G401.6 (cell line): ENCODE measurements around the gene ZNRD2.

Experiments
- FAIRE-seq: peaks from 2 replicates; lab custom pipeline; 2012; peaks lifted over from hg19 to GRCh38; lab: Jason Lieb, UNC

The ZNRD2 gene

GRCh38 chr11:65538232-65538914, 31.9 kb upstream of the ZNRD2 start:
- no peak for FAIRE-seq

GRCh38 chr11:65538915-65539743, 31.1 kb upstream of the ZNRD2 start:
- FAIRE-seq, result no peak

GRCh38 chr11:65539744-65540289, 30.5 kb upstream of the ZNRD2 start:
- FAIRE-seq, result no peak

GRCh38 chr11:65540290-65541092, 29.8 kb upstream of the ZNRD2 start:
- no peak for FAIRE-seq

- no peak for FAIRE-seq
Measured at GRCh38 chr11:65541093-65541982, 28.9 kb upstream of the ZNRD2 start.

- FAIRE-seq, result no peak
Measured at GRCh38 chr11:65542738-65543390, 27.4 kb upstream of the ZNRD2 start.

- no peak for FAIRE-seq
Measured at GRCh38 chr11:65545853-65546216, 24.4 kb upstream of the ZNRD2 start.

GRCh38 chr11:65546217-65546958, 23.9 kb upstream of the ZNRD2 start:
- no peak for FAIRE-seq

- no peak for FAIRE-seq
Measured at GRCh38 chr11:65547446-65548125, 22.7 kb upstream of the ZNRD2 start.

GRCh38 chr11:65548395-65548794, 21.9 kb upstream of the ZNRD2 start:
- FAIRE-seq, result no peak

- FAIRE-seq, result no peak
Measured at GRCh38 chr11:65549096-65549495, 21.2 kb upstream of the ZNRD2 start.

- FAIRE-seq, result no peak
Measured at GRCh38 chr11:65551572-65552387, 18.5 kb upstream of the ZNRD2 start.

- no peak for FAIRE-seq
Measured at GRCh38 chr11:65552388-65552951, 17.8 kb upstream of the ZNRD2 start.

- peak; percentile 55 for FAIRE-seq
Measured at GRCh38 chr11:65553301-65554001, 16.8 kb upstream of the ZNRD2 start.

GRCh38 chr11:65554057-65554818, 16.0 kb upstream of the ZNRD2 start:
- no peak for FAIRE-seq

GRCh38 chr11:65554842-65555430, 15.3 kb upstream of the ZNRD2 start:
- FAIRE-seq, result no peak
